HepG2 (cell line): ENCODE data around the gene PID1. TPM values are rescaled to one million over a fixed set of nuclear protein-coding genes. Genes with fewer than 3 reads are reported as not detected.

Source experiments
- ATAD3A ChIP-seq: sonication (generic); formaldehyde crosslinking; IDR thresholded peaks from 2 replicates; pipeline ENCODE4 v1.4.0; 2020; ENCODE audit warnings: missing genetic modification reagents
- BHLHE40 ChIP-seq: IDR thresholded peaks from 2 replicates; pipeline ENCODE4 v1.6.1; 2011; ENCODE audit warnings: low read length, improper control_type of control experiment
- EP300 ChIP-seq, 3 experiments: sonication (generic) in 1 of 3; formaldehyde crosslinking in 1 of 3; IDR thresholded peaks; 2 replicates each; pipeline versions ENCODE4 v1.5.1 to v1.6.1; 2011 to 2020; ENCODE audit warnings: low read depth in 2 of 3, low read length in 2 of 3, borderline replicate concordance in 1 of 3, improper control_type of control experiment in 1 of 3, mild to moderate bottlenecking in 1 of 3, missing genetic modification reagents in 1 of 3, moderate library complexity in 1 of 3
- ERF ChIP-seq: IDR thresholded peaks from 2 replicates; pipeline ENCODE4 v1.6.1; 2018; ENCODE audit warnings: missing biosample characterization, missing genetic modification reagents
- IKZF4 ChIP-seq: sonication (generic); formaldehyde crosslinking; IDR thresholded peaks from 2 replicates; pipeline ENCODE4 v1.5.1; 2020; ENCODE audit warnings: borderline replicate concordance, mild to moderate bottlenecking, low read depth, missing genetic modification reagents; ENCODE audit errors: not compliant biosample characterization
- ISL2 ChIP-seq: sonication (generic); formaldehyde crosslinking; IDR thresholded peaks from 2 replicates; pipeline ENCODE4 v1.5.0; 2020; ENCODE audit warnings: missing genetic modification reagents
- MEIS1 ChIP-seq: sonication (generic); formaldehyde crosslinking; IDR thresholded peaks from 2 replicates; pipeline ENCODE4 v1.9.0; 2021; ENCODE audit warnings: mild to moderate bottlenecking, missing genetic modification reagents, moderate library complexity, borderline replicate concordance
- MLLT10 ChIP-seq: sonication (generic); formaldehyde crosslinking; IDR thresholded peaks from 2 replicates; pipeline ENCODE4 v1.4.0; 2020; ENCODE audit warnings: missing genetic modification reagents
- NCOA2 ChIP-seq: sonication (generic); formaldehyde crosslinking; IDR thresholded peaks from 2 replicates; pipeline ENCODE4 v1.8.0; 2022; ENCODE audit warnings: inconsistent platforms
- NCOR1 ChIP-seq: fragments of 200-600 bp; sonication (generic); IDR thresholded peaks from 2 replicates; pipeline ENCODE4 v1.7.0; 2017; ENCODE audit warnings: antibody characterized with exemption, low read length, borderline replicate concordance
- NR2F2 ChIP-seq: IDR thresholded peaks from 2 replicates; pipeline ENCODE4 v1.6.1; 2012; ENCODE audit warnings: low read depth, inconsistent platforms, borderline replicate concordance
- PPARG ChIP-seq: conservative IDR thresholded peaks from 2 replicates; pipeline ENCODE4 v1.6.1; 2016; ENCODE audit warnings: missing biosample characterization, missing genetic modification reagents
- RCOR2 ChIP-seq: IDR thresholded peaks from 2 replicates; pipeline ENCODE4 v1.6.1; 2016; ENCODE audit warnings: missing biosample characterization, missing genetic modification reagents
- SMAD3 ChIP-seq: sonication (generic); formaldehyde crosslinking; IDR thresholded peaks from 2 replicates; pipeline ENCODE4 v1.4.0; 2020; ENCODE audit warnings: missing genetic modification reagents
- TBX2 ChIP-seq: sonication (generic); formaldehyde crosslinking; IDR thresholded peaks from 2 replicates; pipeline ENCODE4 v1.5.0; 2020; ENCODE audit warnings: missing genetic modification reagents, mild to moderate bottlenecking, borderline replicate concordance
- ZEB1 ChIP-seq: IDR thresholded peaks from 2 replicates; pipeline ENCODE4 v1.6.1; 2012; ENCODE audit warnings: mild to moderate bottlenecking, low read depth, inconsistent platforms; ENCODE audit not compliant: insufficient replicate concordance
- ZNF207 ChIP-seq: fragments of 450-650 bp; IDR thresholded peaks from 2 replicates; pipeline ENCODE4 v1.6.1; 2016; ENCODE audit warnings: antibody characterized with exemption, borderline replicate concordance
- ZNF232 ChIP-seq: sonication (generic); formaldehyde crosslinking; IDR thresholded peaks from 2 replicates; pipeline ENCODE4 v1.4.0; 2020; ENCODE audit warnings: missing genetic modification reagents, borderline replicate concordance
- ZNF468 ChIP-seq: sonication (generic); formaldehyde crosslinking; IDR thresholded peaks from 2 replicates; pipeline ENCODE4 v1.8.0; 2022; ENCODE audit warnings: mild to moderate bottlenecking, moderate library complexity, missing genetic modification reagents
- polyA plus RNA-seq, 8 experiments: library from polyadenylated mRNA; depleted of rRNA in 3 of 8; stranded (reverse) in 7 of 8; unstranded in 1 of 8; fragments of >200 nt; fragmentation: Illumina TruSeq in 4 of 8; extraction: Trizol in 4 of 8; gene quantifications; 2 replicates each; pipeline versions ENCODE4 v1.2.1 to v1.2.3, GENCODE V29; 2011 to 2016; ENCODE audit warnings: low read depth in 4 of 8, missing spikeins in 1 of 8, mixed read lengths in 1 of 8; ENCODE audit not compliant: insufficient read depth in 1 of 8
- total RNA-seq, 5 experiments: library from RNA; depleted of rRNA; stranded (reverse); fragments of >200 nt; fragmentation: Illumina TruSeq; extraction: Trizol; gene quantifications; 2 replicates each; pipeline ENCODE4 v1.2.3, GENCODE V29; 2016; ENCODE audit warnings: low read depth in 1 of 5
- TF ChIP-seq, protein P1 (sequence below): IDR thresholded peaks from 2 replicates; pipeline ENCODE4 v1.6.1; 2016; ENCODE audit warnings: missing biosample characterization, missing genetic modification reagents, low read depth
- TF ChIP-seq, protein P2 (sequence below): IDR thresholded peaks from 2 replicates; pipeline ENCODE4 v1.6.1; 2012; ENCODE audit warnings: low read depth, low read length, improper control_type of control experiment
- TF ChIP-seq, protein P3 (sequence below): IDR thresholded peaks from 2 replicates; pipeline ENCODE4 v1.6.1; 2016; ENCODE audit warnings: low read depth
- TF ChIP-seq, protein P4 (sequence below): sonication (generic); formaldehyde crosslinking; IDR thresholded peaks from 2 replicates; pipeline ENCODE4 v1.8.1; 2022; ENCODE audit warnings: low read depth, mild to moderate bottlenecking, missing genetic modification reagents

Gene PID1
- total and polyA plus RNA-seq, 2 of the 13 experiments (the other 11 are each of a cell fraction or from before 2014, with no cell fraction given), result 0.15 to 0.18 TPM

DNA sequence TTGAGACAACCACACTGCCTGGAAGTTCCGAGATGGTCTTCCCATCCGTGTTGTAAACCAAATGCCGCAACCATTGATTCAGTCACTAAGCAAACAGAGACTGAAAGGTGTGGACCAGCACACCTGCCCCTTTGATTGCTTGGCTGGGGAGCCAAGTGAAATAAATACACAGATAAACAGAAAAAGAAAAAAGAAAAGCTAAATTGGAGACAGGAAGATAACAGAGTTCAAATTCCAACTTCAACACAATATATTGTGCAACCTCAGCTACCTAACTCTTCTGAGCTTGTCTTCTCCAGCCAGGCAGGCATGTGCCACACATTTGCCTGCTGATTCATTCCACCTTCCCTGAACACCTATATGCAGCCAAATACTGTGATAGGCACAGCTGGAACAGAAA, 110.9 kb downstream of the PID1 start (continued):
- TF ChIP-seq ZNF468 (CRISPR knock-in tag), result no peak
- peak; percentile 89 for TF ChIP-seq ZEB1
- TF ChIP-seq, protein P1, sequence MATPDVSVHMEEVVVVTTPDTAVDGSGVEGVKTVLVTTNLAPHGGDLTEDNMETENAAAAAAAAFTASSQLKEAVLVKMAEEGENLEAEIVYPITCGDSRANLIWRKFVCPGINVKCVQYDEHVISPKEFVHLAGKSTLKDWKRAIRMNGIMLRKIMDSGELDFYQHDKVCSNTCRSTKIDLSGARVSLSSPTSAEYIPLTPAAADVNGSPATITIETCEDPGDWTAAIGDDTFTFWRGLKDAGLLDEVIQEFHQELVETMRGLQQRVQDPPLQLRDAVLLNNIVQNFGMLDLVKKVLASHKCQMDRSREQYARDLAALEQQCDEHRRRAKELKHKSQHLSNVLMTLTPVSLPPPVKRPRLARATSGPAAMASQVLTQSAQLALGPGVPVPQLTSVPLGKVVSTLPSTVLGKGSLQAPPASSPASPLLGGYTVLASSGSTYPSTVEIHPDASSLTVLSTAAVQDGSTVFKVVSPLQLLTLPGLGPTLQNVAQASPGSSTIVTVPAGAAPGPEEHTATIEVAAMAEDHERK (CRISPR knock-in tag), result no peak
- no peak for TF ChIP-seq NR2F2
- TF ChIP-seq EP300 (IDR thresholded peaks at IDR 0.05; ENCODE audit: low read depth in 2 of 2, low read length in 2 of 2), result peak; percentile 21 to 65; a peak in 2 of 4 replicates
- no peak for TF ChIP-seq EP300 (CRISPR knock-in tag; IDR thresholded peaks at IDR 0.05; ENCODE audit: borderline replicate concordance)
- TF ChIP-seq ERF (CRISPR knock-in tag), result 0 out of 2 replicates have a peak, but pooled peaks have one; percentile 39
- TF ChIP-seq NCOA2, result peak; percentile 73
- peak; percentile 80 for TF ChIP-seq BHLHE40
- no peak for TF ChIP-seq ZNF207
- TF ChIP-seq, protein P2, sequence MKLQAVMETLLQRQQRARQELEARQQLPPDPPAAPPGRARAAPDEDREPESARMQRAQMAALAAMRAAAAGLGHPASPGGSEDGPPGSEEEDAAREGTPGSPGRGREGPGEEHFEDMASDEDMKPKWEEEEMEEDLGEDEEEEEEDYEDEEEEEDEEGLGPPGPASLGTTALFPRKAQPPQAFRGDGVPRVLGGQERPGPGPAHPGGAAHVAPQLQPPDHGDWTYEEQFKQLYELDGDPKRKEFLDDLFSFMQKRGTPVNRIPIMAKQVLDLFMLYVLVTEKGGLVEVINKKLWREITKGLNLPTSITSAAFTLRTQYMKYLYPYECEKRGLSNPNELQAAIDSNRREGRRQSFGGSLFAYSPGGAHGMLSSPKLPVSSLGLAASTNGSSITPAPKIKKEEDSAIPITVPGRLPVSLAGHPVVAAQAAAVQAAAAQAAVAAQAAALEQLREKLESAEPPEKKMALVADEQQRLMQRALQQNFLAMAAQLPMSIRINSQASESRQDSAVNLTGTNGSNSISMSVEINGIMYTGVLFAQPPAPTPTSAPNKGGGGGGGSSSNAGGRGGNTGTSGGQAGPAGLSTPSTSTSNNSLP, result peak; percentile 83
- TF ChIP-seq SMAD3 (CRISPR knock-in tag), result no peak; the same call in 1 of the 2 replicates
- no peak for TF ChIP-seq IKZF4 (CRISPR knock-in tag)
- TF ChIP-seq NCOR1, result peak; percentile 59; the same call in 1 of the 2 replicates
- TF ChIP-seq MLLT10 (CRISPR knock-in tag), result no peak
- no peak for TF ChIP-seq PPARG (CRISPR knock-in tag)
- TF ChIP-seq, protein P3, sequence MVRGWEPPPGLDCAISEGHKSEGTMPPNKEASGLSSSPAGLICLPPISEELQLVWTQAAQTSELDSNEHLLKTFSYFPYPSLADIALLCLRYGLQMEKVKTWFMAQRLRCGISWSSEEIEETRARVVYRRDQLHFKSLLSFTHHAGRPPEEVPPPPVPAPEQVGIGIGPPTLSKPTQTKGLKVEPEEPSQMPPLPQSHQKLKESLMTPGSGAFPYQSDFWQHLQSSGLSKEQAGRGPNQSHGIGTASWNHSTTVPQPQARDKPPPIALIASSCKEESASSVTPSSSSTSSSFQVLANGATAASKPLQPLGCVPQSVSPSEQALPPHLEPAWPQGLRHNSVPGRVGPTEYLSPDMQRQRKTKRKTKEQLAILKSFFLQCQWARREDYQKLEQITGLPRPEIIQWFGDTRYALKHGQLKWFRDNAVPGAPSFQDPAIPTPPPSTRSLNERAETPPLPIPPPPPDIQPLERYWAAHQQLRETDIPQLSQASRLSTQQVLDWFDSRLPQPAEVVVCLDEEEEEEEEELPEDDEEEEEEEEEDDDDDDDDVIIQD (CRISPR knock-in tag), result 0 out of 2 replicates have a peak, but pooled peaks have one; percentile 17
- peak; percentile 87 for TF ChIP-seq TBX2
- no peak for TF ChIP-seq MEIS1
- TF ChIP-seq RCOR2 (CRISPR knock-in tag), result peak; percentile 37; the same call in 1 of the 2 replicates
- TF ChIP-seq, protein P4, sequence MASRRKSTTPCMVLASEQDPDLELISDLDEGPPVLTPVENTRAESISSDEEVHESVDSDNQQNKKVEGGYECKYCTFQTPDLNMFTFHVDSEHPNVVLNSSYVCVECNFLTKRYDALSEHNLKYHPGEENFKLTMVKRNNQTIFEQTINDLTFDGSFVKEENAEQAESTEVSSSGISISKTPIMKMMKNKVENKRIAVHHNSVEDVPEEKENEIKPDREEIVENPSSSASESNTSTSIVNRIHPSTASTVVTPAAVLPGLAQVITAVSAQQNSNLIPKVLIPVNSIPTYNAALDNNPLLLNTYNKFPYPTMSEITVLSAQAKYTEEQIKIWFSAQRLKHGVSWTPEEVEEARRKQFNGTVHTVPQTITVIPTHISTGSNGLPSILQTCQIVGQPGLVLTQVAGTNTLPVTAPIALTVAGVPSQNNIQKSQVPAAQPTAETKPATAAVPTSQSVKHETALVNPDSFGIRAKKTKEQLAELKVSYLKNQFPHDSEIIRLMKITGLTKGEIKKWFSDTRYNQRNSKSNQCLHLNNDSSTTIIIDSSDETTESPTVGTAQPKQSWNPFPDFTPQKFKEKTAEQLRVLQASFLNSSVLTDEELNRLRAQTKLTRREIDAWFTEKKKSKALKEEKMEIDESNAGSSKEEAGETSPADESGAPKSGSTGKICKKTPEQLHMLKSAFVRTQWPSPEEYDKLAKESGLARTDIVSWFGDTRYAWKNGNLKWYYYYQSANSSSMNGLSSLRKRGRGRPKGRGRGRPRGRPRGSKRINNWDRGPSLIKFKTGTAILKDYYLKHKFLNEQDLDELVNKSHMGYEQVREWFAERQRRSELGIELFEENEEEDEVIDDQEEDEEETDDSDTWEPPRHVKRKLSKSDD (CRISPR knock-in tag), result 0 out of 2 replicates have a peak, but pooled peaks have one; percentile 61
- TF ChIP-seq ZNF232 (CRISPR knock-in tag), result no peak
- peak; percentile 59 for TF ChIP-seq ISL2 (CRISPR knock-in tag)
- TF ChIP-seq ATAD3A (CRISPR knock-in tag), result no peak
